ENCODE data around the gene PDCD6IP. TPM values are rescaled to one million over a fixed set of nuclear protein-coding genes. Genes with fewer than 3 reads are reported as not detected.

The PDCD6IP gene
- total and polyA plus RNA-seq, 2 of the 13 experiments (the other 11 are each of a cell fraction or from before 2014, with no cell fraction given) = 62.5 to 85.6 TPM

- no peaks in the 10 kb centered on the region for H3K79me2 ChIP-seq (ENCODE audit: insufficient read depth, low read length)
- H3K27me3 ChIP-seq (ENCODE audit: control insufficient read depth in 1 of 2, insufficient read depth in 2 of 2, low read length in 2 of 2) = no peaks in the 10 kb centered on the region
- no peaks in the 10 kb centered on the region for H4K20me1 ChIP-seq (ENCODE audit: insufficient read depth, low read length)
- intact Hi-C loops (cut with micrococcal nuclease; ENCODE audit: unreplicated experiment) = no loop called here
- WGBS (ENCODE audit: low lambda C conversion rate) = 0% methylated on average over 2 of the region's 2 CpGs
- no peak overlapping the region for H3K4me2 ChIP-seq (ENCODE audit: low read depth, low read length)
- ChIA-PET CTCF (ENCODE audit: low intra/inter-chr PET ratio, low total read pairs) (no interaction called here), POLR2A (no interaction called here)
- no peaks in the 10 kb centered on the region for H3K36me3 ChIP-seq (replicated peaks in 1 of 2; ENCODE audit: control insufficient read depth in 1 of 2, insufficient read depth in 2 of 2, low read length in 2 of 2)
- in situ Hi-C loops (cut with HindIII; ENCODE audit: extremely low pct_ligation_motif_present, low pct_unique_long_range_greater_than_20kb) = no loop called here
- no peaks in the 10 kb centered on the region for H3K4me1 ChIP-seq (ENCODE audit: insufficient read depth, low read length)
- no peak overlapping the region for H3K27ac ChIP-seq (ENCODE audit: extremely low read length, insufficient read depth, low read length)
- FAIRE-seq (no peak), DNase-seq (ENCODE audit: low spot score) (no peak), ATAC-seq (no peak)
- H3K9ac ChIP-seq (ENCODE audit: insufficient read depth, low read depth, low read length) = no peak overlapping the region
- no peak overlapping the region for H2AFZ ChIP-seq (ENCODE audit: low read length)
- no TSS peak for BruUV-seq (replicated peaks)
- no peak overlapping the region for H3K4me3 ChIP-seq (replicated peaks in 1 of 3; ENCODE audit: insufficient read depth in 1 of 3, low read depth in 2 of 3, low read length in 3 of 3)
- no peaks in the 10 kb centered on the region for H3K9me3 ChIP-seq (ENCODE audit: low read length)
- TF ChIP-seq ZGPAT (CRISPR knock-in tag; IDR thresholded peaks at IDR 0.05) (no peak), RCOR2 (CRISPR knock-in tag; IDR thresholded peaks at IDR 0.05) (no peak), ZFAT (CRISPR knock-in tag; conservative IDR thresholded peaks at IDR 0.05) (no peak), TEAD3 (CRISPR knock-in tag; optimal IDR thresholded peaks at IDR 0.05; ENCODE audit: borderline replicate concordance) (no peak), REPIN1 (CRISPR knock-in tag; IDR thresholded peaks at IDR 0.05; ENCODE audit: borderline replicate concordance, low read depth) (no peak), ZSCAN22 (CRISPR knock-in tag; IDR thresholded peaks at IDR 0.05) (no peak), ZNF329 (CRISPR knock-in tag; IDR thresholded peaks at IDR 0.05; ENCODE audit: low read depth) (no peak), SRSF1 (optimal IDR thresholded peaks at IDR 0.05; ENCODE audit: low read depth, low read length) (no peak), ZNF556 (CRISPR knock-in tag; IDR thresholded peaks at IDR 0.05; ENCODE audit: borderline replicate concordance) (no peak), ZNF703 (CRISPR knock-in tag; IDR thresholded peaks at IDR 0.05; ENCODE audit: borderline replicate concordance) (no peak), SMARCE1 (IDR thresholded peaks at IDR 0.05; ENCODE audit: borderline replicate concordance) (no peak), HDAC2 (CRISPR knock-in tag; IDR thresholded peaks at IDR 0.05) (no peak)
These were observed 115.8 kb downstream of the PDCD6IP start for GRCh38 chr3:33914212-33914611.
